ENCODE data around the gene TBX20.
A peak's percentile ranks its signal among the peaks of the same experiment; 100 is the strongest.
"Not testable (repeated sequence)": the region's sequence is repeated elsewhere in the genome, so short reads cannot be mapped to it uniquely, and the experiment has no call there.

TBX20 gene

DNA sequence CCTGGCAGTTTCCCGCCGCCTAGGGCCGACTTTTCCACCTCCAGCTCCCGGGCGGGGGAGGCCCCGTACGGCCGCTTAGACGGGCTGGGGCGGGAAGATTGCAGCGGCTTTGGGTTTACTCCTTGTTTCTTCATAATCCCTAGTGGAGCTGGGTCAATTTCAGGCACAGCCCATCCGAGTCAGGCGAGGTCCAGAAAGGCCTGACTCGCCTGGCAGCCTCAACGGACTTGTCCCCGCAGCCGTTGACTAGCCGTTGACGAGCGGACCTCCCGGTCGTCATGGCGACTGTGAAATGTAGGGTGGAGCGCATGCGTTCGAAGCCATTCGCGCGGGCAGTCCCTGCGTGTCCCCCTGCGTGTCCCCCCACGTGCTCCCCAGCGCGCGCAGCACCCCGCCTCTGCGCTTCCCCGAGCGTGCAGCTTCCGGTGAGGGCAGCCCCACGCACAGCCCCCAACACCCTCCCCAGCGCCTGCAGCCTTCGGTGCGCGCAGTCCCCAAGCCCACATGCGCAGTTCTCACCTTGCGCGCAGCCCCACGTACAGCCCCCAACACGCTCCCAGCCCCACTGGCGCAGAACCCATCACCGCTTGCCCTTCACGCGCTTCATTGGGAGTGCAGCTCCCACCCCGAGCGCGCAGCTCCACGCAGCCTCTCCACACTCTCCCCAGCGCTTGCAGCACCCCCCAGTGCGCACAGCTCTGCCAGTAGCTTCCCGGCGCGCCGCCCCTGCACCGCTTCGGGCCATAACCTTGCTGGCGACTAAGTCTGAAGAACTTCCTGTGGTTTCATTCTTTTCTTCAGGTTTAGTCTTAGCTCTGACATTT is 67.8 kb downstream of the TBX20 start (continued):
- TF ChIP-seq, protein P1, sequence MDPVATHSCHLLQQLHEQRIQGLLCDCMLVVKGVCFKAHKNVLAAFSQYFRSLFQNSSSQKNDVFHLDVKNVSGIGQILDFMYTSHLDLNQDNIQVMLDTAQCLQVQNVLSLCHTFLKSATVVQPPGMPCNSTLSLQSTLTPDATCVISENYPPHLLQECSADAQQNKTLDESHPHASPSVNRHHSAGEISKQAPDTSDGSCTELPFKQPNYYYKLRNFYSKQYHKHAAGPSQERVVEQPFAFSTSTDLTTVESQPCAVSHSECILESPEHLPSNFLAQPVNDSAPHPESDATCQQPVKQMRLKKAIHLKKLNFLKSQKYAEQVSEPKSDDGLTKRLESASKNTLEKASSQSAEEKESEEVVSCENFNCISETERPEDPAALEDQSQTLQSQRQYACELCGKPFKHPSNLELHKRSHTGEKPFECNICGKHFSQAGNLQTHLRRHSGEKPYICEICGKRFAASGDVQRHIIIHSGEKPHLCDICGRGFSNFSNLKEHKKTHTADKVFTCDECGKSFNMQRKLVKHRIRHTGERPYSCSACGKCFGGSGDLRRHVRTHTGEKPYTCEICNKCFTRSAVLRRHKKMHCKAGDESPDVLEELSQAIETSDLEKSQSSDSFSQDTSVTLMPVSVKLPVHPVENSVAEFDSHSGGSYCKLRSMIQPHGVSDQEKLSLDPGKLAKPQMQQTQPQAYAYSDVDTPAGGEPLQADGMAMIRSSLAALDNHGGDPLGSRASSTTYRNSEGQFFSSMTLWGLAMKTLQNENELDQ (tag by site-specific recombination; IDR thresholded peaks at IDR 0.05; ENCODE audit: low read depth): no peak
- TF ChIP-seq ZNF585B (tag by site-specific recombination; IDR thresholded peaks at IDR 0.05) (no peak), FEZF1 (tag by site-specific recombination; IDR thresholded peaks at IDR 0.05) (no peak), EGR2 (tag by site-specific recombination; IDR thresholded peaks at IDR 0.05; ENCODE audit: low read depth) (peak; percentile 34; the same call in 1 of the 2 replicates), HOXC10 (CRISPR knock-in tag; IDR thresholded peaks at IDR 0.05) (no peak)

DNA sequence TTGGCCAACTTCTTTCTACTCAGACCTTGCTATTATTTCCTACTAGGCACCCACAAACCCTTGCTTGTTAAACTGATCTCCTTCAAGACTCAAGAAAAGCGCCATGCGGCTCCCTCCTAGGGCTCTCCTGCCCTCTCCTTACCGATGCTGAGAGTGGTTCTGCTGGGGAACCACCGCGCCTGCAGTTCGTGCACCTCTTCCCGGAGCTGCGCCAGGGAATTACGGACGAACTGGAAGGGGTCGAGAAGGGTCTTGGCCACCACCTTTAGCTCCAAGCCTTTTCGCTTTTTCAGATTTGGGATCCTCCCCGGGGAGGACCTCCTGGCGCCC is 68.4 kb downstream of the TBX20 start:
- Histone ChIP-seq H3K27ac (ENCODE audit: extremely low read depth, low read depth, low read length) (peak overlapping the region; percentile 60; the same call in 1 of the 2 replicates), H3K4me3 (ENCODE audit: low read depth, low read length) (peak overlapping the region; percentile 60)
- H3K4me1 ChIP-seq (ENCODE audit: control insufficient read depth, insufficient read depth, low read length); H3K9me3 ChIP-seq (ENCODE audit: control insufficient read depth, insufficient read depth, low read depth, low read length); CTCF ChIA-PET; H3K36me3 ChIP-seq (ENCODE audit: control insufficient read depth in 2 of 2, insufficient read depth in 1 of 2, low read length in 2 of 2): not testable (repeated sequence)
- POLR2A ChIA-PET: interaction anchor here (1.1 kb wide), 1 partner anchor 606 kb away, joined by 3 read pairs; no protein-coding TSS in a partner anchor

GRCh38 chr7:35184961-35185360 is 68.9 kb downstream of the TBX20 start:
- H3K4me1 ChIP-seq (ENCODE audit: control insufficient read depth, insufficient read depth, low read length); CTCF ChIA-PET; H3K9me3 ChIP-seq (ENCODE audit: control insufficient read depth, insufficient read depth, low read depth, low read length); H3K36me3 ChIP-seq (ENCODE audit: control insufficient read depth in 2 of 2, insufficient read depth in 1 of 2, low read length in 2 of 2); H3K27ac ChIP-seq (ENCODE audit: extremely low read depth, low read depth, low read length): not testable (repeated sequence)
- peak overlapping the region; percentile 60 for H3K4me3 ChIP-seq (ENCODE audit: low read depth, low read length)
- POLR2A ChIA-PET: interaction anchor here (1.1 kb wide), 1 partner anchor 607 kb away, joined by 3 read pairs; no protein-coding TSS in a partner anchor

- H3K27ac ChIP-seq (ENCODE audit: extremely low read depth, low read depth, low read length); POLR2A ChIA-PET; H3K36me3 ChIP-seq (ENCODE audit: control insufficient read depth in 2 of 2, insufficient read depth in 1 of 2, low read length in 2 of 2); CTCF ChIA-PET; H3K9me3 ChIP-seq (ENCODE audit: control insufficient read depth, insufficient read depth, low read depth, low read length); H3K4me1 ChIP-seq (ENCODE audit: control insufficient read depth, insufficient read depth, low read length); H3K4me3 ChIP-seq (ENCODE audit: low read depth, low read length): not testable (repeated sequence)
- TF ChIP-seq ZNF677 (tag by site-specific recombination; IDR thresholded peaks at IDR 0.05): peak; percentile 99
- peak; percentile 60; the same call in 1 of the 2 replicates for TF ChIP-seq MZF1 (tag by site-specific recombination; IDR thresholded peaks at IDR 0.05; ENCODE audit: borderline replicate concordance)
- peak; percentile 64 for TF ChIP-seq ZBTB17 (tag by site-specific recombination; IDR thresholded peaks at IDR 0.05)
Observed at GRCh38 chr7:35183873-35184503, 69.9 kb downstream of the TBX20 start.

DNA sequence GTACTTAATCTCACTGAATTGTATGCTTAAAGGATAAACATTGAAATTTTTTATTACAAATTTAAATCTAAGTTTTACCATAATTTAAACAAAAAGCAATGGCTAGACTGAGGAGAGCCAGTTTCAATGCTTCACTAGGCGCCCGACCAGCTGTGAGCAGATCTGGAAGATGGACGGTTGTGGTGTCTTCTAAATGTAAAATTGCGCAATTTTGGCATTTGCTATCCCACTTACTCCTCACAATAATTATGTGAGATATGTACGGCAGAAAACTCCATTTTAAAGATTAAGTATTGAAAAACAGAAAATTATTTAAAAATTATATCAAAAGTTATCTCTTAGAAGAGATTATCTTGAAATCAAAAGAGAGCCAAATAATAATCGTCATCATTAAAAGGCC is 73.2 kb downstream of the TBX20 start:
- H3K4me3 ChIP-seq (ENCODE audit: low read depth, low read length); H3K4me1 ChIP-seq (ENCODE audit: control insufficient read depth, insufficient read depth, low read length); H3K27ac ChIP-seq (ENCODE audit: extremely low read depth, low read depth, low read length); POLR2A ChIA-PET; CTCF ChIA-PET; H3K9me3 ChIP-seq (ENCODE audit: control insufficient read depth, insufficient read depth, low read depth, low read length); H3K36me3 ChIP-seq (ENCODE audit: control insufficient read depth in 2 of 2, insufficient read depth in 1 of 2, low read length in 2 of 2): not testable (repeated sequence)

DNA sequence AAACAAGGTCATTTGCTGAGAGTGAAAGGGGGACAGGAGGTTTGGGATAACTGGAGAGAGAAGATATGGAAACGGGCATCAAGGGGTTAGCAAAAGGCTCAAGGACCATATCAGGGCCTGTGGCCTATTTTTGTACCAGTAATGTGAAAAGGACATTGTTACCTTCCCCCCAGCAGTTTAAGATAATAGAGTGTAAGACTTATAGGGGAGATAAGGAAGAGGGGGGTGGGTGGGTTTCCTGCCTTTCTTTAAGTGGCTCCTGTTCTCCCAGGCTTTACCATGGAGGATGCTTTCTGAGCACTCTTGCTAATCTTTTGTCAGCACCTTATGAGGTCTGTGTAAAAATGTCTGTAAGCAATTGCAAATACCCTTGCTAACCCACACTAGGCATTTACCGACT is 80.7 kb downstream of the TBX20 start:
- H3K9me3 ChIP-seq (ENCODE audit: control insufficient read depth, insufficient read depth, low read depth, low read length); CTCF ChIA-PET; H3K36me3 ChIP-seq (ENCODE audit: control insufficient read depth in 2 of 2, insufficient read depth in 1 of 2, low read length in 2 of 2); H3K4me1 ChIP-seq (ENCODE audit: control insufficient read depth, insufficient read depth, low read length); POLR2A ChIA-PET; H3K4me3 ChIP-seq (ENCODE audit: low read depth, low read length): not testable (repeated sequence)
- H3K27ac ChIP-seq (ENCODE audit: extremely low read depth, low read depth, low read length): peak overlapping the region; percentile 22; the same call in 1 of the 2 replicates

GRCh38 chr7:35172131-35172530 is 81.8 kb downstream of the TBX20 start:
- H3K9me3 ChIP-seq (ENCODE audit: control insufficient read depth, insufficient read depth, low read depth, low read length); H3K4me3 ChIP-seq (ENCODE audit: low read depth, low read length); H3K36me3 ChIP-seq (ENCODE audit: control insufficient read depth in 2 of 2, insufficient read depth in 1 of 2, low read length in 2 of 2); H3K4me1 ChIP-seq (ENCODE audit: control insufficient read depth, insufficient read depth, low read length); POLR2A ChIA-PET; H3K27ac ChIP-seq (ENCODE audit: extremely low read depth, low read depth, low read length): not testable (repeated sequence)
- CTCF ChIA-PET: interaction anchor here (0.6 kb wide), 1 partner anchor 422 kb away, joined by 3 read pairs; no protein-coding TSS in a partner anchor

DNA sequence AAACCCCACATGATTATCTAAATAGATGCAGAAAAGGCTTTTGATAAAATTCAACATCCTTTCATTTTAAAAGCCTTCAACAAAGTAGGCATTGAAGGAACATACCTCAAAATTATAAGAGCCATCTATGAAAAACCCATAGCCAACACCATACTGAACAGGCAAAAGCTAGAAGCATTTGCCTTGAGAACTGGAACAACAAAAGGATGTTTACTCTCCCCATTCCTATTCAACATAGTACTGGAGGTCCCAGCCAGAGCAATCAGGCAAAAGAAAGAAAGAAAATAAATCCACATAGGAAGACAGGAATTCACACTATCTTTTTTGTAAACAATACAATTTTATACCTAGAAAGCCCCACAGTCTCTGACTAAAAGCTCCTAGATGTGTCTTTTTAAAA is 86.2 kb downstream of the TBX20 start:
- H3K4me1 ChIP-seq (ENCODE audit: control insufficient read depth, insufficient read depth, low read length); CTCF ChIA-PET; H3K4me3 ChIP-seq (ENCODE audit: low read depth, low read length); POLR2A ChIA-PET; H3K9me3 ChIP-seq (ENCODE audit: control insufficient read depth, insufficient read depth, low read depth, low read length); H3K36me3 ChIP-seq (ENCODE audit: control insufficient read depth in 2 of 2, insufficient read depth in 1 of 2, low read length in 2 of 2); H3K27ac ChIP-seq (ENCODE audit: extremely low read depth, low read depth, low read length): not testable (repeated sequence)

GRCh38 chr7:35167158-35167557 is 86.7 kb downstream of the TBX20 start:
- H3K36me3 ChIP-seq (ENCODE audit: control insufficient read depth in 2 of 2, insufficient read depth in 1 of 2, low read length in 2 of 2); H3K9me3 ChIP-seq (ENCODE audit: control insufficient read depth, insufficient read depth, low read depth, low read length); H3K27ac ChIP-seq (ENCODE audit: extremely low read depth, low read depth, low read length); POLR2A ChIA-PET; H3K4me1 ChIP-seq (ENCODE audit: control insufficient read depth, insufficient read depth, low read length); H3K4me3 ChIP-seq (ENCODE audit: low read depth, low read length); CTCF ChIA-PET: not testable (repeated sequence)

All from HEK293 (cell line).